ENCODE measurements around the gene ARL6IP5.

Gene ARL6IP5

GRCh38 chr3:69084326-69085167 is at the start of gene ARL6IP5:
Gene ARL6IP5, plus strand, starts transcription at chr3:69084937. Its CDS starts 111 bp downstream, at chr3:69085048.
- peak; percentile 90 for DNase-seq (ENCODE audit: low read depth)
- peak within 1 kb of the TSS; percentile 92 for H3K4me3 ChIP-seq (ENCODE audit: low read depth, low read length)
- in situ Hi-C loops (cut with HindIII; ENCODE audit: low sequenced_read_pairs): no loop called here
- no peak for TF ChIP-seq CTCF (IDR thresholded peaks at IDR 0.05; ENCODE audit: low read depth, low read length, missing control alignments)

DNA sequence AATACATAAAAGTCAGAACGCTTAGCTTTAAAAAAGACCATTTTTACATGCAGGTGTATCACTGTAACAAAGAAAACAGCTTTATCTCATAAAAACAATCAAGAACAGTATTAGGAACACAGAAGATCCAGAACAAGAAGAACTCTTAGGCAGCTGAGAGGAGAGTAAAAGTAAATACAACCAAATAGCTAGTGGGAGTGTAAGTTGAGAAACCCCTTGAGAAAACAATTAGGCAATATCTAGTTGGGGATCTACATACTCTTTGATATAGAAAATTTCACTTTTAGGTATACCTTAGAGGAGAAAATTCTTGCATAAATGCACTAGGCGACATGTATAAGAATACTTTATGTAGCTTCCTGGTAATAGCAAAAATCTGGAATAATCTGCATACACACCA is 40.1 kb upstream of the ARL6IP5 start:
- TF ChIP-seq CTCF (IDR thresholded peaks at IDR 0.05; ENCODE audit: low read depth, low read length, missing control alignments): no peak
- no peak for DNase-seq (ENCODE audit: low read depth)
- in situ Hi-C loops (cut with HindIII; ENCODE audit: low sequenced_read_pairs): no loop called here
- H3K4me3 ChIP-seq (ENCODE audit: low read depth, low read length): no peak overlapping the region

DNA sequence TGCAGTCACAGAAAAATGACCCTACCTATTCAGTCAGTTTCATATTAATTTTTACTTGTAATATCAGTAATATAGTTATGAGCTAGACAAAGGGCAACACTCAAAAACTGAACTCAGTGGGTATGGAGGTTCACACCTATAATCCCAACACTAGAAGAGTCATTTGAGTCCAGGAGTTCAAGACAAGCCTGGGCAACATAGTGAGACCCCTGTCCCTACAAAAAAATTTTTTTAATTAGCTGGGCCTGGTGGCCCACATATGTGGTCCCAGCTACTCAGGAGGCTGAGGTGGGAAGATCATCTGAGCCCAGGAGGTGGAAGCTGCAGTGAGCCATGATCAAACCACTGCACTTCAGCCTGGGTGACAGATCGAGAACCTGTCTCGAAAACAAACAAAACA is 35.7 kb upstream of the ARL6IP5 start:
- TF ChIP-seq CTCF (IDR thresholded peaks at IDR 0.05; ENCODE audit: low read depth, low read length, missing control alignments): no peak
- in situ Hi-C loops (cut with HindIII; ENCODE audit: low sequenced_read_pairs): no loop called here
- no peak overlapping the region for H3K4me3 ChIP-seq (ENCODE audit: low read depth, low read length)
- DNase-seq (ENCODE audit: low read depth): no peak

GRCh38 chr3:69051756-69052471 is 32.8 kb upstream of the ARL6IP5 start, which contains the start of gene TMF1:
Gene TMF1, minus strand, starts transcription at chr3:69052333. Its CDS starts 247 bp downstream, at chr3:69052086.
- TF ChIP-seq CTCF (IDR thresholded peaks at IDR 0.05; ENCODE audit: low read depth, low read length, missing control alignments): peak; percentile 11
- in situ Hi-C loops (cut with HindIII; ENCODE audit: low sequenced_read_pairs): no loop called here
- peak; percentile 98 for DNase-seq (ENCODE audit: low read depth)
- peak within 1 kb of the TSS; percentile 94 for H3K4me3 ChIP-seq (ENCODE audit: low read depth, low read length)

DNA sequence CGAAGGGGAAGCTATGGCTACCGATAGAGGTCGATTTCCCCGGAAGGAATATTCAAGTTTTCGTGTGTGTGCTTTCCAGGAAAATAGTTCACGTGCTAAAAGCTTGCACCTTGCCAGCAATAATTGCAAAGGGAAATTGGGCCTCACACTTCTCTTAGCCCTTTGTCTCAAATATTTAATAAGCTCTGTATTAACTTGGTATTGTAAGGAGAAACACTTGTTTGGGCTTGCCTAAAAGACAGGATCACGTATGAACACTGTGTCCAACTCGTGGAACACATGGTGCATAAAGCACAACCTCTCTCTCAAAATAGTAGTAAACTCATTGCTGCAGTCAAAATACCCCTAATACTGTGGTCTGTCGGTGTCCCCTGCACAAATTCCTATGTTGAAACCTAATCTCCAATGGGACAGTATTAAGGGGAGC is 32.3 kb upstream of the ARL6IP5 start:
- no peak for DNase-seq (ENCODE audit: low read depth)
- H3K4me3 ChIP-seq (ENCODE audit: low read depth, low read length): peak overlapping the region; percentile 94
- in situ Hi-C loops (cut with HindIII; ENCODE audit: low sequenced_read_pairs): no loop called here
- TF ChIP-seq CTCF (IDR thresholded peaks at IDR 0.05; ENCODE audit: low read depth, low read length, missing control alignments): no peak

DNA sequence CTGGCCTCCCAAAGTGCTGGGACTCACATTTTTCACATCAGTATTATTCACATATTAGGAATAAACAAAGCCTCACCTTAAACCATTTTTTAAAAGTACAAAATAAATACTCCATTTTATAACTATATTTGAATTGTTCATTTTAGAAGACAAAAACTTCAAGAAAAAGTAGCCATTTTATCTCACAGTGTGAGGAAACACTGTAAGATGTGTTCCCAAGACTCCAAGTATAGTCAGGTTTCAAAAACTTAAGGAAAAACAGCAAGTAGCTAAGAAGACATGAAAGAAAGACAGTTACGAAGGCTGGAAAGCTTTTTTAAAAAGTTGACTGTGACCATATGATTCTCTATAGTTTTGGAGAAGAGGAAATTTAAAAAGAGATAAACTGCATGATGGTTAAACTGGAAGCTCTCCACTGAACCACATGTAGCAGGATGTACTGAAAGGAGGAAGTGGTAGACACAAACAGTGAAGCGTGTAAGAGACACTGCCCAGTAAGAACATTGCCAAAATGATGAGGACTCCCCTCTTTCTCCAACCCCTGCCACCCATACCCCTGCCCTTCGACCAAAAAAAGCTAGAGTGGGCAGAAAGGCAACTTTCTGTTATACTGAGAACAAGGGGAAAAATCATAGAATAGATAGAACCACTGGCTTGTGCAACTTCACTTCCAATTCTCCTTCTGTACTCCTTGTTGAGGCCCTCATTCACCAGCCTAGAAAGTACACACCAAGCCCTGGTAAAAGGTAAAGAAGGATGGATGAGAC is 26.4 kb upstream of the ARL6IP5 start:
- in situ Hi-C loops (cut with HindIII; ENCODE audit: low sequenced_read_pairs): no loop called here
- no peak overlapping the region for H3K4me3 ChIP-seq (ENCODE audit: low read depth, low read length)
- DNase-seq (ENCODE audit: low read depth): no peak
- no peak for TF ChIP-seq CTCF (IDR thresholded peaks at IDR 0.05; ENCODE audit: low read depth, low read length, missing control alignments)
